Mammary epithelial cell (primary cell): ENCODE results near the gene GSG1.

Source experiments
- CTCF ChIP-seq, 2 donors: IDR thresholded peaks in 1 of 2; conservative IDR thresholded peaks in 1 of 2; 2 replicates each; pipeline ENCODE4 v1.5.1; 2011 to 2012; ENCODE audit warnings: inconsistent platforms in 2 of 2, low read length in 2 of 2, mild to moderate bottlenecking in 2 of 2, control low read depth in 1 of 2, low read depth in 1 of 2; ENCODE audit not compliant: insufficient read depth in 1 of 2; ENCODE audit errors: extremely low read depth in 1 of 2
- EZH2 ChIP-seq: IDR thresholded peaks from 2 replicates; pipeline ENCODE4 v1.6.1; 2012; ENCODE audit warnings: low read length, inconsistent platforms, borderline replicate concordance

- TF ChIP-seq CTCF (conservative IDR thresholded peaks at IDR 0.05 in 1 of 2, IDR thresholded peaks at IDR 0.05 in 1 of 2; ENCODE audit: extremely low read depth in 1 of 2, insufficient read depth in 1 of 2, low read depth in 1 of 2, low read length in 2 of 2) (no peak), EZH2 (no peak)
Measured at GRCh38 chr12:13142747-13143146, 39.3 kb upstream of the GSG1 start.
